B cell (primary cell): ENCODE results near the gene KCNK13.

Experiments
- CTCF ChIP-seq: fragments of 200-600 bp; IDR thresholded peaks from one replicate; pipeline ENCODE4 v1.8.0; 2022; ENCODE audit warnings: antibody characterized with exemption, mild to moderate bottlenecking
- EZH2 ChIP-seq: IDR thresholded peaks from 2 replicates; pipeline ENCODE4 v1.6.1; 2012; ENCODE audit warnings: borderline replicate concordance, low read depth, mild to moderate bottlenecking, moderate library complexity, low read length; ENCODE audit not compliant: insufficient read depth, poor library complexity, severe bottlenecking

DNA sequence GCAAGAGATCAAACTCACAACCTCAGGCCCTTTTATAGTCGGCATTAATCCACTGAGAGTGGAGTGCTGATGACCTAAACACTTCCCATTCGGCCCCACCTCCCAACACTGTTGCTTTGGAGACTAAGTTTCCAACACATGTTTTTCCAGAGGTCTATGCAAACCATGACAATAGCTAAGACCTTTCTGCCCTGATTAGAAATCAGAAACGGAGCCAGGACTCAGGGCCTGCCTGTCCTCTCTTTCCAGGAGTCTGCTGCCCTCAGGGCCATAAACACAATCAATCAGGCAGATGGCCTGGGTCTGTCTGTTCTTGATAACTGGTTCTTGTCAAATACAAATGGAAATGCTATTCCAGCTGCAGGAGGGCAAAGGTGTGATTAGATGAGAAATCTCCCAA, 97.4 kb downstream of the KCNK13 start:
- TF ChIP-seq CTCF (no peak), EZH2 (no peak)
